HEK293 (cell line): ENCODE data around the gene ZFAND3.

Experiments
- CTCF ChIP-seq: fragments of 450-650 bp; formaldehyde crosslinking; IDR thresholded peaks from 2 replicates; pipeline ENCODE4 v1.5.1; 2016; ENCODE audit warnings: missing biosample characterization, missing genetic modification characterization
- PRDM2 ChIP-seq: fragments of 450-650 bp; formaldehyde crosslinking; IDR thresholded peaks from 2 replicates; pipeline ENCODE4 v1.5.1; 2016; ENCODE audit warnings: missing biosample characterization, missing genetic modification characterization, borderline replicate concordance
- SP7 ChIP-seq: fragments of 450-650 bp; formaldehyde crosslinking; IDR thresholded peaks from 2 replicates; pipeline ENCODE4 v1.5.1; 2016; ENCODE audit warnings: missing biosample characterization, missing genetic modification characterization
- ZBTB11 ChIP-seq: fragments of 450-650 bp; formaldehyde crosslinking; conservative IDR thresholded peaks from 2 replicates; pipeline ENCODE4 v1.5.1; 2016; ENCODE audit warnings: low read depth, missing biosample characterization, missing genetic modification characterization
- ZNF707 ChIP-seq: fragments of 450-650 bp; formaldehyde crosslinking; IDR thresholded peaks from 2 replicates; pipeline ENCODE4 v1.5.1; 2016; ENCODE audit warnings: missing biosample characterization, missing genetic modification characterization

GRCh38 chr6:37893257-37893656 is 73.7 kb downstream of the ZFAND3 start:
- TF ChIP-seq ZBTB11 (tag by site-specific recombination), result no peak
- TF ChIP-seq CTCF (tag by site-specific recombination), result no peak
- TF ChIP-seq ZNF707 (tag by site-specific recombination), result no peak
- TF ChIP-seq SP7 (tag by site-specific recombination), result no peak
- TF ChIP-seq PRDM2 (tag by site-specific recombination), result no peak
